WI38 (cell line): ENCODE data around the gene SLC16A4.
A peak's percentile ranks its signal among the peaks of the same experiment; 100 is the strongest.

Experiments used
- H3K4me3 ChIP-seq: 2 replicates; pipeline ENCODE4 v1.5.1; 2011; ENCODE audit warnings: low read depth, mild to moderate bottlenecking, control low read depth, low read length
- CTCF ChIP-seq: IDR thresholded peaks from 2 replicates; pipeline ENCODE4 v1.5.1; 2012; ENCODE audit warnings: low read depth, mild to moderate bottlenecking, control low read depth, low read length

SLC16A4 gene

GRCh38 chr1:110338309-110338885 lies 52.4 kb downstream of the SLC16A4 start:
- peak; percentile 59 for TF ChIP-seq CTCF
- peak overlapping the region; percentile 83 for H3K4me3 ChIP-seq

DNA sequence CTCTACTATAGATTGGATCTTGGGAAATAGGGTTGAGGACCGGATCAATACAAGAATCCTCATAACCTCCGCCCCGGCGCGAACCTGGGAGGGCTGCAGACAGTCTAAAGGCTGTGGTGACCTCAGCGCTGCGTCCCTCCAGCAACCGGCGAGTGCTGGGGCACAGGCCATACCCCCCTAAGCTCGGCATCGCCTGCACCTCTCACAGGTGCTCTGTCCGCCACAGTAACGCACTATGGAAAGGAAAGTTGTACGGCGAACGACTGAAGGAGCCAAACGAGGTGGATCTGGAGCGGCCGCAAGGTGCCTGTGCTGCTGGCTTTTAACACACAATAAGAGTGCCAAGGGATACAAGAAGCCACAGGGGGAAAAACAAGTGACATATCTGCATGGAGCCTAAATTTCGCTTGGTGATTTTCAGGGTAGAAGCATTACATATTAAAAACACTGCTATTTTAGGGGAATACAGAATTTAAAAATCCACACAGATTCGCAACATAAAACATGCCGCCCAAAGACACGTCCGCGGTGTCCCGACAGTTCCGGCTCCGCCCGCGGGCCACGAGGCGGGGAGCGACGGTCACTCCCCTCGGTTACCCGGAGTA lies 53.0 kb downstream of the SLC16A4 start:
- TF ChIP-seq CTCF, result no peak

DNA sequence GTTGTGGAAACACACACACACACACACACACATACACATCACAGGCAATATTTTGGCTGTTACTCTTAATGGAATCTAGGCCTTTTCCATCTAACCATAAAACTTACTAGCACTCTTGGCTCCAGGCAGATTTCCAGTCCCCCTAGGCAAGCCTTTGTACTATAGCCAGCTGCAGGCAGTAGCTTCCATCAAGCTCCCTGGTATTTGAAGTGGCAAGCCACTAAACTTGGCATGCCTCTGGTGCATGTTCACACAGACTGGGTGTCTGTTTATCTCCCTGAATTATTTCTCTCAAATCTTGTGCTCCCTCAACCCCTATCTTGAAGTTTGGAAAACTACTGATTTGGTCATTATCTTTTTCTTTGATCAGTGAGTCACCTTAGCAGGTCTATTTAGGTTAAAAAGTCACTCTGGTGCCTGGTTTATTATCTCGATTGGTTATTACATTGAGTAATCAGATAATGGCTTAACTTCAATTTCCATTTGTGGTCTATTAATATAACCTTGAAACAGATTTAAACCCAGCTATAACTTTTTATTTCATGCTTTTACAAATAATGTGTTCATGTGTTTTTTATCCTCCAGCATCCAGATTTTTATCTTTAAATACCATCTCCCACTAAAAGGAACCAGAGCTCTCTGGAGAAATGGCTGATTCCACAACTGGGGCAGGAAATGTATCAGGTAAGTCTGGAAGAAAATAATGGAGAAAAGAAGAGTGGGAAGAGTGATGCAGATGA lies 54.4 kb downstream of the SLC16A4 start:
- no peak overlapping the region for H3K4me3 ChIP-seq
- no peak for TF ChIP-seq CTCF

More for the DNA sequence above, 53.0 kb downstream of the SLC16A4 start:
- H3K4me3 ChIP-seq, result peak overlapping the region; percentile 83

GRCh38 chr1:110335265-110335664 lies 55.6 kb downstream of the SLC16A4 start:
- no peak for TF ChIP-seq CTCF
- H3K4me3 ChIP-seq, result no peak overlapping the region

GRCh38 chr1:110328700-110329099 lies 62.1 kb downstream of the SLC16A4 start:
- TF ChIP-seq CTCF, result no peak

DNA sequence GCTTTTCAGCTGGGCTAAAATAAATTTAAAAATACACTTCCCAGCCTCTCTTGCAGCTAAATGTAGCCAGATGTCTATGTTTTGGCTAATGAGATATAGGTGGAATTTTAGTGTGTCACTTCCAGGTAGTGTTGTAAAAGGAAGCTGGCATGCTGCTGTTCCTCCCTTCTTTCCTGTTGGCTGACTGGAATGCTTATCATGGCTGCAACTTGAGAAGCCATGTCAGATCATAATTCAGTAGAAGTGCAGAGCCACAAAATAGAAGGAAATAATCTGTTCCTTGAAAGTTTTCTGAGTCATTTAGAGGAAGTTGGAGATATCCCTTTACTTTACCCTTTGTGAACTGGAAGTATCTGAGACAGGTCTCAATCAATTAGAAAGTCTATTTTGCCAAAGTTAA lies 62.6 kb downstream of the SLC16A4 start:
- TF ChIP-seq CTCF, result no peak
- no peak overlapping the region for H3K4me3 ChIP-seq

More at GRCh38 chr1:110328700-110329099, 62.1 kb downstream of the SLC16A4 start:
- H3K4me3 ChIP-seq, result no peak overlapping the region

DNA sequence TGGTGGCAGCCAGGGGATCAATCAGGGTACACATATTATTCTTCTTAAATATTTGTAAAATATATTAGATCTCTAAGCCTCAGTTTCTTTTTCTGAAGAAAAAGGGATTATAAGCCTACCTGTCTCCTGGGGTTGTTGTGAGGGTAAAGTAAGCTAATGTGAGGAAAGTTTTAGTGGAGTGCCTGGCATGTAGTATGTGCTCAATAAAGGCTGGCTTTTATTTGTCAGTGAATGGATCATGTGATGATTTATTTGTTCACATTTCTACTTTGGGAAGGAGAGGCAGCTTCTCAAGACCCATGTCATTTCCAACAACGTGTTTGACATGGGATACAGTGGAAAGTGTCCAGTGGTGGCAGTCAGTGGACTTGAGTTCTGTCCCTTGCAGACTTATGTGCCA lies 64.0 kb downstream of the SLC16A4 start:
- TF ChIP-seq CTCF, result no peak
- H3K4me3 ChIP-seq, result no peak overlapping the region
